ENCODE data around the gene KCNJ9.
A peak's percentile ranks its signal among the peaks of the same experiment; 100 is the strongest.

KCNJ9 gene

GRCh38 chr1:160066829-160067745 lies 14.3 kb upstream of the KCNJ9 start:
- DNase-seq = peak; percentile 28 to 45

- peak; percentile 88 to 90 for DNase-seq
Measured at GRCh38 chr1:160068225-160068624, 13.1 kb upstream of the KCNJ9 start.

GRCh38 chr1:160069460-160070231 lies 11.7 kb upstream of the KCNJ9 start, which contains the start of gene KCNJ10:
Gene KCNJ10, minus strand, starts transcription at chr1:160070160. Its CDS starts 27,628 bp downstream, at chr1:160042532.
- no peak for DNase-seq

- DNase-seq = peak; percentile 88 to 94
Measured at GRCh38 chr1:160070243-160071163, 10.8 kb upstream of the KCNJ9 start.

GRCh38 chr1:160071289-160071688 lies 10.0 kb upstream of the KCNJ9 start:
- DNase-seq = no peak

GRCh38 chr1:160074865-160075264 lies 6.5 kb upstream of the KCNJ9 start:
- no peak for DNase-seq

GRCh38 chr1:160075836-160076235 lies 5.5 kb upstream of the KCNJ9 start:
- no peak for DNase-seq

- no peak for DNase-seq
Measured at GRCh38 chr1:160076295-160076694, 5.0 kb upstream of the KCNJ9 start.

- no peak for DNase-seq
Measured at GRCh38 chr1:160077486-160077885, 3.9 kb upstream of the KCNJ9 start.

GRCh38 chr1:160078512-160079195 lies 2.7 kb upstream of the KCNJ9 start:
- DNase-seq = peak; percentile 65 to 67

GRCh38 chr1:160079448-160079847 lies 1.9 kb upstream of the KCNJ9 start:
- DNase-seq = no peak

GRCh38 chr1:160080381-160081100 lies 797 bp upstream of the KCNJ9 start:
- no peak for DNase-seq

- no peak for DNase-seq
Measured at GRCh38 chr1:160082487-160082886, 1.1 kb downstream of the KCNJ9 start.

GRCh38 chr1:160082926-160083325 lies 1.6 kb downstream of the KCNJ9 start:
- no peak for DNase-seq

GRCh38 chr1:160083968-160084770 lies 2.8 kb downstream of the KCNJ9 start:
- DNase-seq = no peak

- DNase-seq = no peak
Measured at GRCh38 chr1:160084771-160085321, 3.5 kb downstream of the KCNJ9 start.

GRCh38 chr1:160085686-160086455 lies 4.5 kb downstream of the KCNJ9 start:
- peak; percentile 80 to 91 for DNase-seq

- peak in 1 of 2 donors; percentile 82 for DNase-seq
Measured at GRCh38 chr1:160086456-160086892, 5.1 kb downstream of the KCNJ9 start.

GRCh38 chr1:160087118-160087662 lies 5.9 kb downstream of the KCNJ9 start:
- DNase-seq = no peak

All from hippocampal formation (tissue), 2 donors.